Stromal cell of bone marrow (primary cell): ENCODE measurements around the gene ERGIC3.
"Not testable (repeated sequence)": the region's sequence is repeated elsewhere in the genome, so short reads cannot be mapped to it uniquely, and the experiment has no call there.

Experiments
- DNase-seq: peaks from one replicate; pipeline ENCODE4 v3.0.0-alpha.2; 2012; ENCODE audit warnings: low read depth

The ERGIC3 gene

GRCh38 chr20:35518955-35519354 is 22.9 kb upstream of the ERGIC3 start:
- no peak for DNase-seq

DNA sequence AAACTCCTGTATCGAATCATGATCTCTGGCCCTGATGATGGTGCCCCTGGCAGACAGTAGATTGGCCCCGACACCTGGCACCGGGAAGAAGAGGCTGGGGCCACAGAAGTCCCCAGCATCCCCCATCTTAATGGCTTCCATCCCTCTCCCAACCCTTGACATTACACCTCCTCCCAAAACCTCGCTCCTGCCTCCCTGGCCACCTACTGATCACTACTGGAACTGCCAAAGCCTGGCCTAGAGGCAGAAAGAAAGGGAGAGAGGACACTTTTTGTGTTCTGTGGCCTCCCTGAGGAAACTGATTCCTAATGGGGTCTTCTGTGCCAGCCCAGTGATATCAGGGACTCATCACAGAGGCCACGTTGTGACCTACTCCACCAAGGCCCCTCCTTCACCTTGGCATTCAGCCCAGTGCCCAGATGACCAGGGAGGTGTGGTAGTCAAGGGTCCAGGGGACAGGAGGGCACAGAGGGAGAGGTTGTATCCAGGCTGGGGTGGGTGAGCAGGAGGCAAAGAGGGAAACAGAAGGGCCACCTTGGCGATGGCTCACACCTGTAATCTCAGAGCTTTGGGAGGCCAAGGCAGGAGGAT is 18.5 kb upstream of the ERGIC3 start:
- DNase-seq = no peak

- DNase-seq = no peak
Measured at GRCh38 chr20:35525639-35526038, 16.2 kb upstream of the ERGIC3 start.

GRCh38 chr20:35527122-35527769 is 14.6 kb upstream of the ERGIC3 start:
- DNase-seq = no peak

DNA sequence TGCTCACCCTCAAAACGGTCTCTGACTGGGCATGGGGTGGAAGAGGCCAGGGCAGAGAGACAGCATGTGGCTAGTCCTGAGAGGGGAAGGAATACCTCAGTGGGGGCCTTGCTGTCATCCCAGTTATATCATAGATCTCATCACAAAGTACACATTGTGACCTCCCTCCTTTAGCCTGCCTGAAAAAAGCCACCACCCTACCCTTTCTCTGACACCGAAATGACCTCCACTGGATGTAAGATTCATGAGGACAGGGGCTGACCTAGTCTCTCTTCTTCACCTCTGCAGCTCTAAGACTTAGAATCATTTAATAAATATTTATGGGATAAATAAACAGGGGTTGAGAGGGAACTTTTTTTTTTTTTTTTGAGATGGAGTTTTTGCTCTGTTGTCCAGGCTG is 12.3 kb upstream of the ERGIC3 start, which contains the start of gene C20orf173:
Gene C20orf173 (minus strand): TSS at position 101 of the 400 bp plus-strand sequence. CDS start 279 bp downstream, outside the sequence.
- no peak for DNase-seq

DNA sequence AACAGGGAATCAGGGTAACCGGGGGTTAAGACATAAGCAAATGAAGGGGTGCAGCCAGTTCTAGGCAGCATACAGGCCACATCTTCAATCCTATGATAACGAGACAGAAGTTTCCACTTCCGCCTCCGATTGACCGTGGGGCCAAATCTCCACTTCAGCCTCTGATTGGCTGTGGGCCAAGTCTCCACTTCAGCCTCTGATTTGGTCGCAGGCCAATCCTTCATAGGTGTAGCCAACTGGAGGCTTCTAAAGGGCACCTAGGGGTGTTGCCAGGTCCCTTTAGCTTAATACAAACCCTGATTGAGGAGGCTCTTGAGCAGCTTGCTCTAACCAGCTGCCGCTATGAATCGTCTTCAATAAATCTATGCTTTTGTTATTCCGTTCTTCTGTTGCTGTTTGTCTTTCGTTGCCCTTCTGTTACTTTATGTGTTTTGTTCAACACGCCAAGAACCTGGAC is 2.1 kb upstream of the ERGIC3 start:
- DNase-seq = no peak

GRCh38 chr20:35541118-35541782 is 628 bp upstream of the ERGIC3 start:
- no peak for DNase-seq

DNA sequence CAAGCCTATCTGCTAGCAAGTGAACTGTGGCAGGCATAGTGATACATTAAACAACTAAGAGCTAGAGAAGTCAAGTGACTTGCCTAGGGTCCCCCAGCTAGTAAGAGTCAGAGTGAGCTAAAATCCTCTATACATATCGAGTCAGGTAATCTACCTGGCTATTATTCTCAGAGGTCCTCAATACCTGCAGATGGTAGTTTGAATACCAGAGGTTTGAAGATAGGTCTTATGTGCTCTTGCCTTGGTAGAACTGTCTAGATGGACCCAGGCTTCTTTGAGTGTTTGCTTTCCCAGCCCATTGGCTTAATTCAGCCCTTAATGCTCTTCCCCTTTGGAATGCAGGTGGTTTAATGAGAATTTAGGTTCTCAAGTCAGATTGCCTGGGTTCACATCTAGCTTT is 1.1 kb downstream of the ERGIC3 start:
- no peak for DNase-seq

- no peak for DNase-seq
Measured at GRCh38 chr20:35544436-35544835, 2.6 kb downstream of the ERGIC3 start.

DNA sequence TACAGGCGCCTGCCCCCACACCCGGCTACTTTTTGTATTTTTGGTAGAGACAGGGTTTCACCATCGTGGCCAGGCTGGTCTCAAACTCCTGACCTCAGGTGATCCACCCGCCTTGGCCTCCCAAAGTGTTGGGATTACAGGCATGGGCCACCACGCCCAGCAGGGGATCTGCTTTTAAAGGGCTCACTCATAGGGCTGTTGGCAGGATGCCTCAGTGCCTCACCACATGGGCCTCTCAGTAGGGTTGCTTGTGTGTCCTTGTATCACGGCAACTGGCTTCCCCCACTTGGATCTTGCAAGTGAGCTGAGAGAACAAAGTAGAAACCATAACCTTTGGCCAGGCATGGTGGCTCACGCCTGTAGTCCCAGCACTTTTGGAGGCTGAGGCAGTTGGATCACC is 3.1 kb downstream of the ERGIC3 start:
- DNase-seq = not testable (repeated sequence)

DNA sequence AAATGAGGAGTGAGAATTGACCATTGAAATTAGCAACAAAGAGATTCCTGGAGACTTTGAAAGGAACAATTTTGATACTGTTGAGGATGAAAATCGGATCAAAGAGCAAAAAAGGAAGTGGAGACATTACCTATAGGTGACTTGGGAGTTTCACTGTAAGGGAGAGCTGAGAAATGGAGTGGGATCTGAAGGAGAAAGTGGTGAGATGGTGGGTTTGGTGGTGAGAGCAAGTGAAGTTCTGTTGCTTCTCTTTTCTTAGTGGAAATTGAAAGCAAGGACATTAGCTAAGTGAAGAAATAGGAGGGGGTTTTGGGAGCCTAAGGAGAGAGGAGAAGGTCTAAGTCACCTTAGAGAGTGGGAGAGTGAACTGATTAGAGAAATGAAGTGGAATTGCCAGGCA is 4.2 kb downstream of the ERGIC3 start:
- DNase-seq = no peak

GRCh38 chr20:35547329-35547728 is 5.5 kb downstream of the ERGIC3 start:
- DNase-seq = no peak

- DNase-seq = no peak
Measured at GRCh38 chr20:35551503-35551902, 9.6 kb downstream of the ERGIC3 start.

DNA sequence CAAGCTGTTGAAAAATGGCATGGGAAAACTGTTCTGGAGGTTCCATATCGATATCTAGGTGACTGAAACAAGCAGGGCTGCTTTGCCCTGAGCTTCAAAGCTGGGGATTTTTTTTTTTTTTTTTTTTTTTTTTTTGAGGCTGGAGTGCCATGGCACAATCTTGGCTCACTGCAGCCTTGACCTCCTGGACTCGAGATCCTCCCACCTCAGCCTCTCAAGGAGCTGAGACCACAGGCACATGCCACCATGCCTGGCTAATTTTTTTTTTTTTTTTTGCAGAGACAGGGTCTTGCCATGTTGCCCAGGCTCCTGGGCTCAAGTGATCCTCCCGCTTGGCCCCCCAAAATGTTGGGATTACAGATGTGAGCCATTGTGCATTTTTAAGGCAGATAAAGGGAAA is 11.0 kb downstream of the ERGIC3 start:
- DNase-seq = no peak

- not testable (repeated sequence) for DNase-seq
Measured at GRCh38 chr20:35555461-35555860, 13.6 kb downstream of the ERGIC3 start.

DNA sequence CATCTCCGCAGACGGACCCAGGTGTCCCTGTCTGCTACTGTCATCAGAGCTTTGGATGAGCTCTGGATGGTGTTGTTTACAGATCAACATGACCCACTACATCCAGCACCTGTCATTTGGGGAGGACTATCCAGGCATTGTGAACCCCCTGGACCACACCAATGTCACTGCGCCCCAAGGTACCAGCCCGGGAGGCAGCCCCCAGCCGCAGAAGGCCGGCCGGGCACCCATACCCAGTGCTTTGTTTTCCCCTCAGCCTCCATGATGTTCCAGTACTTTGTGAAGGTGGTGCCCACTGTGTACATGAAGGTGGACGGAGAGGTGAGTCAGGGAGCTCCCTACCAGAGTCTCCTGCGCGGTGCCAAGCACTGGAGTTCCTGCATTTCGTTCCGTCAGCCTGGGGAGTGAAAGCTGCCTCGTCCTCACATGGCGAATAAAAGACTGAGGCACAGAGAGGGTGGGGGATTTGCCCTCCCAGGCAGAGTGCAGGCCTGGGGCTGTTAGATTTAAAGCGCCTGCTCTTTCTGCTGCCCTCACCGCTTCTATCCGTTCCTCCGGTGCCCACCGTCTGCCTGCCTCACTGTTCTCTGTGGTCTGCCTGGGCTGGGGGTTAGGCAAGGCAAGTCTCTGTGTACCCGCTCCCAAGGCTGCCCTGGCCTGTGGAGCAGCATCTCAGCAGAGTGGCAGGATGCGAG is 14.2 kb downstream of the ERGIC3 start:
- DNase-seq = no peak

- DNase-seq = no peak
Measured at GRCh38 chr20:35556871-35557270, 15.0 kb downstream of the ERGIC3 start.

DNA sequence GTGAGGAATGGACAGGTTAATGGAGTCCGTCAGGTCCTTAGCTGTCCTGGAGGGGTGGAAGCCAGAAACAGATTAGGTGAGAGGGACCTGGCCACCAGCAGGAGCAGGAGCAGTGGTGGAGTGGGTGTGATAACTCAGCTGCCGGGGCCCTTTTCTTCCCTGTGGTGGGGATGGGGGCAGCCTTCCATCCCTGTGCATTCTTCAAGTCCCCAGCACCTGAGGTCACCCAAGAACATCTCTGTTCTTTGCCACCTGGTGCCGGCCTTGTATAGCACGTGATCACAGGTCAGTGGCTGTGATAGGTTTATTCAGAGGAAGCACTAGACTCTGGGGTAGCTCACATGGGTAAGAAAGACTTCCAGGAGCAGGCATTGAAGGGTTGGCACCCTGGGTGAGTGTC is 16.6 kb downstream of the ERGIC3 start:
- no peak for DNase-seq

- no peak for DNase-seq
Measured at GRCh38 chr20:35559042-35559693, 17.3 kb downstream of the ERGIC3 start.

GRCh38 chr20:35560105-35560511 is 18.2 kb downstream of the ERGIC3 start:
- no peak for DNase-seq

DNA sequence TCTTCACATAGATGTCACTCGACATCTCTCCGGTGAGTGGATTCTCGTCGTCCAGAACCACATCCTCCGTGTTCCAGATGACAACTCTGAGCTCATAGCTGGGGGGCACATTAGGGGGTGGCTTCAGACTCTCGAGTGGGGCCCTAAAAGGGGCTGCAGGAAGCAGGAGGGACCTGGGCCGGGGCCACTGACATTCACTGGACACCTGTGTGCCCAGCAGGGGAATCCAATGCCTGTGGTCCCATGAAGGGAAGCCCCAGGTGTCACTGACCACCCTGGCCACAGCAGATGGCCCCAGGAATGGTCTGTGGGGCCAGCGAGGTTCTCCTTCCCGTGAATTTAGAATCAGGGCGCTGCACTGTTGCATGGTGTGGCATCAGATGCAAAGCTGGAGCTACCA is 18.7 kb downstream of the ERGIC3 start:
- no peak for DNase-seq

- peak; percentile 28 for DNase-seq
Measured at GRCh38 chr20:35561268-35561667, 19.4 kb downstream of the ERGIC3 start.
